NCI-H187 treated with DMSO at 0.1 percent for 48 hours (cell line): ENCODE measurements around the gene RNF213.

Source experiments
- DNase-seq: peaks from one replicate; lab custom pipeline; 2025; lab: John Stamatoyannopoulos, UW

RNF213 gene

GRCh38 chr17:80421381-80422090 lies 160.9 kb downstream of the RNF213 start:
- no peak for DNase-seq

GRCh38 chr17:80422276-80422675 lies 161.6 kb downstream of the RNF213 start:
- no peak for DNase-seq

GRCh38 chr17:80422981-80423380 lies 162.3 kb downstream of the RNF213 start:
- DNase-seq: no peak

DNA sequence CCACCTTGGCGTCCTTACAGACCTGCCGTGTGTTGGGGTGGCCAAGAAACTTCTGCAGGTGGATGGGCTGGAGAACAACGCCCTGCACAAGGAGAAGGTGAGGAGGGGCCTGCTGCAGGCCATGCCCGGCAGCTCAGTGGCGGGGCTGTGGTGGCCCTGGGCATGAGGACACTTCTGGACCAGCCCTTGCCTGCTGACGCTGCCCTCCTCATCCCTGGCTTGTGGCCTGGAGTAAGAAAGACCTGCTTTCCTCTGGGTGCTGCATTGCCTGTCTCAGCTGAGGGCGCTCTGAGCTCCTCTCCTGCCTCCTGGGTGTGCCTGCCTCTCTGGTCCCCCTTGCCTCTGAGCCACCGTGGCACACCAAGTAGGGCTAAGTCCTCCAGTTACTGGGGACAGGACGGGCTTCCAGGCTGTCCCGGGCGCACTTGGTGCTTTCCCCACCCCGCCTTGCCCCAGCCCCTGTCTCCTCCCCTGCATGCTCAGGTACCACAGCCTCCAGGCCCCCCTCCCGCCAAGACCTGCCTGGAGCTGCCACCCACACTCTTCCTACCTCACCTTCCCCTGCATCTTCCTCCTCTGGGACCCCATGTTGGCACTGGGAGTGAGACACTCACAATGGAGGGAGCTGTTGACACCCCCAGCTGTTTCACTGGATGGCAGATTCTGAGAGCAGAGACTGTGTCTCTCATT lies 163.0 kb downstream of the RNF213 start:
- no peak for DNase-seq

DNA sequence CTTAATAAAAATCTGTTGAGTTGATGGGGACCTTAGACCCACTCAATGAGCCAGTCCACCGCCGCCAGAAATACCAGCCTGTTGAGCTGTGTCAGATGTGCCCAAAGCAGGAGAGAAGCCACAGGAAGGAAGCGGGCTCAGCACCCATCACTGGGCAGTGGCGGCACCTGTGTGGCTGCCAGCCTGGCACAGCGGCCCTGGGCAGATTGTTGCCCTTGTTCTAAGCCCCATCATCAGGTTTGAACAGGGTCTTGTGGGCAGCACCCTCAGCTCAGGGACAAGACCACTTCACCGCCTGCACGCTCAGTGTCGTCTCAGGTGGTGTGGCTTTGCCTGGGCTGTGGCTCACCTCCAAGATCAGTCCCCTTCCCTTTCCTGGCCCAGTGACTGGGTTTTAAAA lies 163.6 kb downstream of the RNF213 start:
- DNase-seq: no peak

- no peak for DNase-seq
Observed at GRCh38 chr17:80424878-80425765, 164.5 kb downstream of the RNF213 start.

DNA sequence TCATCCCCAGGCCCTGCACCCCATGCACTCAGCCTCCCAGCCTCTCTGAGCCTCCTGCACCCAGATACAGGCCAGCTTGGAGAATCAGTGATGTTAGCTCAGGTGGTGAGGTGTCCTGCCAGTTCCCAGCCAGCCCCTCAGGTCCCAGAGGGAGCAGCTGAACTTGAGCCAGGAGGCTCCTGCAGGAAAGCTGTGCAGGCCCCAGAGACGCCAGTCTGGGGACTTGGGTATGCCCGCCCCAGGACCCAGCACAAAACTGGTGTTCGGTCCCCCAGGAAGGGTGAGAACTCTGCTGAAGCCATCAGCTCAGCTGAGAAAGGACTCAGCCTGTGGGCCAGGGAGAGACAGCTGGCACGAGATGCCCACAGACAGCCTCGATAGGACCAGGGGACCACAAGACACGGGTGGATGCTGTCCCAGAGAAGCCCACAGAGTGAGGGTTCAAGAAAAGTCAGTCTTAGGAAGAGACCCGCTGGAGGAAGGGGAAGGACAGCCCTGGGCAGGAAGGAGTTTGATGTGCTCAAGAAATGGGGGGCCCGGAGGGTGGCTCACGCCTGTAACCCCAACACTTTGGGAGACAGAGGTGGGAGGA lies 165.3 kb downstream of the RNF213 start:
- DNase-seq: no peak

- peak; percentile 2 for DNase-seq
Observed at GRCh38 chr17:80426671-80427326, 166.1 kb downstream of the RNF213 start.

- no peak for DNase-seq
Observed at GRCh38 chr17:80427366-80428282, 167.0 kb downstream of the RNF213 start.

GRCh38 chr17:80428363-80428762 lies 167.7 kb downstream of the RNF213 start:
- DNase-seq: no peak

- no peak for DNase-seq
Observed at GRCh38 chr17:80428796-80429195, 168.1 kb downstream of the RNF213 start.

GRCh38 chr17:80429356-80430275 lies 169.0 kb downstream of the RNF213 start:
- no peak for DNase-seq

DNA sequence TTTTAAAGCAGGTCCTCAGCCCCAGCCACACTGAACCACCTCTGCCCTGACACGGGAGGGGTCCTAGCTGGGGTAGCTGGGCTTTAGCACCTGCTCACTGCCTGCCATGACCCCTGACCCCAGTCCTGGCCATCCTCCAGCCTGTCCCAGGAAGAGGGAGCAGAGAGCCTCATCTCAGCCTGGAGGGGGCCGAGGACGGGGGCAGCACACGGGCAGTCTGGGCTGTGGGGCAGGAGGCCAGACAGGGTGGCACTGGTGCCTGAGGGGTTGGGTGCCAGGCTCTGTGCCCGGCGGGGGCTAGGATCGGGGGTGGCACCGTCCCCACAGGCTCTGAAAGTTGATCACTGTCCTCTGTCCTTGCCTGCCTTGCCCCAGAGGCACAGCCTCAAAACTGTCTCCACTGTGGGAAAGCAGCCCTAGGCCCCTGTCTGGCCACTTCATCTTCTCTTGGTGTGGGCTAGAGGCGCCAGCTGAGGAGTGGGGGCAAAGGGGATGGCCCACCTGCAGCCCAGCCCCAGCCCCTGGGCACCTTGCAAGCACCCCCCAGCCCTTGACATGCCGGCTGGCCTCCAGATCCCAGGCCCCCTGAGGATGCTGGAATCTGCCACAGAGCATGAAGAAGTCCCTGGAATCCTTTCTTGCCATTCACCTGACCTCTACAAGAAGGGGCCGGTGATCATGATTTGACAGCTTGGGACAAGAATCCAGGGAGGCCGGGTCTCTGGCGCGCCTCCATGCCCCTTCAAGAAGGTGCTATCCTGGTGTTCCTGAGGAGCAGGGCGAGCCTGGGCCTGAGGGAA lies 170.0 kb downstream of the RNF213 start:
- DNase-seq: no peak

GRCh38 chr17:80431246-80432195 lies 170.9 kb downstream of the RNF213 start:
- DNase-seq: no peak

- no peak for DNase-seq
Observed at GRCh38 chr17:80432350-80432955, 171.8 kb downstream of the RNF213 start.

DNA sequence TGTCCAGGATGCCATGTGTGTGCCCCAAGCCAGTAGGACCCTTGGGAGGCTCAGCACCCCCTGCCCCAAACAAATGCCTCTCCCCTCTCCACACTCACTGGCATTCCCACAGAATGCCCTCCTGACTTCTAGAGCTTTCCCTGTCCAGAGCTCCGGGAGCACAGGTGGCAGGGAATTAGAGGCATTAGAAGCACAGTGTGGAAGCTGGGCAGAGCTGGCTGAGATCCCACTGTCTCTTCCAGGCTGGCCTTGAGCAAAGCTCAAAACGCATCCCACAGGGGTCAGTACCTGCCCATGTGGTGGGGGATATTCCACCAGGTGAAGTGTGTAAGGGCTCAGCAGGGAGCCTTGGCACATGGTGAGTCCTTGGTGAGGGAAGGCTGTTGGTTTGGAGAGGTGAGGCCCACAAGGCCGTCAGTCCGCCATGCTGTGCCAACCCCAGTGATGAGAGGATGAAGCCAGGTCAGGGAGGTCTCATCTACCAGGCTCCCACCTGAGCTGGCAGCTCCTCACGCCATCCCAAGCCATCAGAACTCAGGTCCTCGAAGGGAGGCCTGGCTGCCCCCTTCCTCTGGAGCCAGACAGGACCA lies 172.4 kb downstream of the RNF213 start:
- DNase-seq: no peak
